Epithelial cell of alveolus of lung (primary cell): ENCODE data around the gene DCDC2C. TPM values are rescaled to one million over a fixed set of nuclear protein-coding genes. Genes with fewer than 3 reads are reported as not detected.

ENCODE experiments used
- total RNA-seq: library from RNA; depleted of rRNA; stranded (reverse); fragments of >200 nt; gene quantifications from 2 replicates; pipeline ENCODE4 v1.2.1, GENCODE V29; 2015

Gene DCDC2C
- not detected in 2 replicates for total RNA-seq

GRCh38 chr2:3703236-3703756 lies at the start of gene DCDC2C:
DCDC2C (plus strand) TSS chr2:3703575; CDS start chr2:3703752, 177 bp downstream.

GRCh38 chr2:3657881-3658280 lies 45.5 kb upstream of the DCDC2C start, which contains the start of gene ALLC:
ALLC (plus strand) TSS chr2:3658200; CDS start chr2:3671158, 12,958 bp downstream.

Other genes with a start within 250 kb of the DCDC2C start
- gene ADI1, start 184.0 kb upstream of the DCDC2C start, total RNA-seq, result 44.1 and 51.8 TPM in 2 replicates
- 26.1 and 26.6 TPM in 2 replicates for gene RNASEH1, start 145.2 kb upstream of the DCDC2C start, total RNA-seq
- 2,656 and 5,317 TPM in 2 replicates for gene RPS7, start 128.3 kb upstream of the DCDC2C start, total RNA-seq
- gene COLEC11, start 108.5 kb upstream of the DCDC2C start, total RNA-seq, result 2.9 and 3.5 TPM in 2 replicates
- gene ALLC, start 45.4 kb upstream of the DCDC2C start, total RNA-seq, result not detected in 2 replicates